Lower leg skin (tissue), 3 donors: ENCODE results near the gene PLXNA2.

ENCODE experiments used
- CTCF ChIP-seq, 3 donors: fragments of 450-650 bp; IDR thresholded peaks; one replicate each; pipeline ENCODE4 v1.5.1; 2016; ENCODE audit warnings: antibody characterized with exemption in 3 of 3, mild to moderate bottlenecking in 3 of 3, moderate library complexity in 2 of 3
- POLR2A ChIP-seq, 2 donors: fragments of 450-650 bp; IDR thresholded peaks; one replicate each; pipeline ENCODE4 v1.6.1; 2016 to 2017; ENCODE audit warnings: antibody characterized with exemption in 2 of 2, mild to moderate bottlenecking in 1 of 2, moderate library complexity in 1 of 2

GRCh38 chr1:208219098-208219658 is 25.0 kb downstream of the PLXNA2 start:
- TF ChIP-seq CTCF (IDR thresholded peaks at IDR 0.05) = no peak
- no peak for TF ChIP-seq POLR2A (IDR thresholded peaks at IDR 0.05)
